Endothelial cell of umbilical vein (primary cell): ENCODE measurements around the gene RAB14.

ENCODE experiments used
- EZH2 ChIP-seq: IDR thresholded peaks from 2 replicates; pipeline ENCODE4 v1.6.1; 2012; ENCODE audit warnings: borderline replicate concordance, low read depth, mild to moderate bottlenecking, moderate library complexity, low read length, inconsistent platforms; ENCODE audit not compliant: severe bottlenecking
- FOS ChIP-seq: IDR thresholded peaks from 2 replicates; pipeline ENCODE4 v1.6.1; 2011; ENCODE audit warnings: mild to moderate bottlenecking, low read length, moderate library complexity, borderline replicate concordance; ENCODE audit not compliant: insufficient read depth
- GATA2 ChIP-seq: IDR thresholded peaks from 2 replicates; pipeline ENCODE4 v1.7.0; 2011; ENCODE audit warnings: low read depth, mild to moderate bottlenecking, moderate library complexity, mixed read lengths, low read length; ENCODE audit not compliant: insufficient read length, insufficient read depth
- JUN ChIP-seq: IDR thresholded peaks from 2 replicates; pipeline ENCODE4 v1.6.1; 2011; ENCODE audit warnings: borderline replicate concordance, low read depth; ENCODE audit not compliant: insufficient read length, insufficient read depth
- POLR2A ChIP-seq: IDR thresholded peaks from 2 replicates; pipeline ENCODE4 v1.6.1; 2012; ENCODE audit warnings: low read depth, mild to moderate bottlenecking, control low read depth, low read length
- TF ChIP-seq, protein P1 (sequence below), 2 donors: IDR thresholded peaks; 1 replicate in 1 of 2; 2 replicates in 1 of 2; pipeline ENCODE4 v1.5.1; 2011; ENCODE audit warnings: low read length in 2 of 2, mild to moderate bottlenecking in 2 of 2, moderate library complexity in 2 of 2, control low read depth in 1 of 2, inconsistent platforms in 1 of 2, low read depth in 1 of 2; ENCODE audit not compliant: insufficient read depth in 1 of 2; ENCODE audit errors: extremely low read depth in 1 of 2

DNA sequence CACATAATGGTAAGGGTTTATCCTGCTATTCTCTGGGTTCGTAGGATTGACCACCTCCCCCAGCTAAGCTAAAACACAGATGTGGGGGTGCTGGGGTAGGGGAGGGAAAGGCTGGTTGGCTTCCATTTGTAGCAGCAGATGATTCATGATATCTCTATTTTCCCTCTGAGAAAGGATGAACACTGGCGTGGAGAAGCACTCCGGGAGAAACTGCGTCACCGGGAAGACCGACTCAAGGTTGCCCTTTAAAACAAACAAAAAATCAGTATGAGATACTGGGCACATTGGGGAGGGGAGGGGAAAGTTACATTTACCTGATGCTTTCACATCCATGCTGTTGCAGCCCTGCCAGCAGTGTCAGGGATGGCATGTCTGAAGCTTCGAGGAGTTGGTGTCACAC is 28.2 kb downstream of the RAB14 start:
- TF ChIP-seq, protein P1, sequence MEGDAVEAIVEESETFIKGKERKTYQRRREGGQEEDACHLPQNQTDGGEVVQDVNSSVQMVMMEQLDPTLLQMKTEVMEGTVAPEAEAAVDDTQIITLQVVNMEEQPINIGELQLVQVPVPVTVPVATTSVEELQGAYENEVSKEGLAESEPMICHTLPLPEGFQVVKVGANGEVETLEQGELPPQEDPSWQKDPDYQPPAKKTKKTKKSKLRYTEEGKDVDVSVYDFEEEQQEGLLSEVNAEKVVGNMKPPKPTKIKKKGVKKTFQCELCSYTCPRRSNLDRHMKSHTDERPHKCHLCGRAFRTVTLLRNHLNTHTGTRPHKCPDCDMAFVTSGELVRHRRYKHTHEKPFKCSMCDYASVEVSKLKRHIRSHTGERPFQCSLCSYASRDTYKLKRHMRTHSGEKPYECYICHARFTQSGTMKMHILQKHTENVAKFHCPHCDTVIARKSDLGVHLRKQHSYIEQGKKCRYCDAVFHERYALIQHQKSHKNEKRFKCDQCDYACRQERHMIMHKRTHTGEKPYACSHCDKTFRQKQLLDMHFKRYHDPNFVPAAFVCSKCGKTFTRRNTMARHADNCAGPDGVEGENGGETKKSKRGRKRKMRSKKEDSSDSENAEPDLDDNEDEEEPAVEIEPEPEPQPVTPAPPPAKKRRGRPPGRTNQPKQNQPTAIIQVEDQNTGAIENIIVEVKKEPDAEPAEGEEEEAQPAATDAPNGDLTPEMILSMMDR (IDR thresholded peaks at IDR 0.05; ENCODE audit: extremely low read depth in 1 of 2, insufficient read depth in 1 of 2, low read depth in 1 of 2, low read length in 2 of 2), result no peak
- no peak for TF ChIP-seq FOS
- TF ChIP-seq GATA2, result no peak
- no peak for TF ChIP-seq POLR2A
- no peak for TF ChIP-seq EZH2
- TF ChIP-seq JUN, result no peak
